GM18505 (cell line): ENCODE measurements around the gene VWA3B.

Experiments
- ATAC-seq: cut with Tn5 transposase; IDR thresholded peaks from one replicate; pipeline ENCODE4 v1.9.1; 2021; ENCODE audit not compliant: unreplicated experiment
- POLR2A ChIP-seq: IDR thresholded peaks from 4 replicates; pipeline ENCODE4 v1.6.1; 2011; ENCODE audit warnings: borderline replicate concordance; ENCODE audit not compliant: insufficient read depth, insufficient read length; ENCODE audit errors: extremely low read depth

The VWA3B gene

DNA sequence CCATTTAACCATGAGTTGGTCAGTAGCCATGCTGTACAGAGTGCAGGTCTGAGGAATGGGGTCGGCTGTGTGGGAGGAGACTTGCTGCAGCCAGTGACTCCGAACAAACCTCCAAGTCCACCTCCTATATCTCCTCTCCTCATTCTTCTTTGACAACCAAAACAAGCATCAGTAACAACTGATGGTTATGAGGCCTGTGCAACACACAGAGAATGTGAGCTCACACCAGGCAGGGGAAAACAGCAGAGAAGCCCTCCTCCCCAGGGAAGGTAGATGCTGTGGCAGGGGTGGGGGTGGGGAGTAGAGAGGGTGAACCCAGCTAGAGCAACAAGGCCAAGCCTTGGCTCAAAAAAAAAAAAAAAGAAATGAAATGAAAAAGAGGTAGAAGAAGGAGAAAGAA lies 247.0 kb downstream of the VWA3B start:
- no peak for TF ChIP-seq POLR2A
- no peak for ATAC-seq

DNA sequence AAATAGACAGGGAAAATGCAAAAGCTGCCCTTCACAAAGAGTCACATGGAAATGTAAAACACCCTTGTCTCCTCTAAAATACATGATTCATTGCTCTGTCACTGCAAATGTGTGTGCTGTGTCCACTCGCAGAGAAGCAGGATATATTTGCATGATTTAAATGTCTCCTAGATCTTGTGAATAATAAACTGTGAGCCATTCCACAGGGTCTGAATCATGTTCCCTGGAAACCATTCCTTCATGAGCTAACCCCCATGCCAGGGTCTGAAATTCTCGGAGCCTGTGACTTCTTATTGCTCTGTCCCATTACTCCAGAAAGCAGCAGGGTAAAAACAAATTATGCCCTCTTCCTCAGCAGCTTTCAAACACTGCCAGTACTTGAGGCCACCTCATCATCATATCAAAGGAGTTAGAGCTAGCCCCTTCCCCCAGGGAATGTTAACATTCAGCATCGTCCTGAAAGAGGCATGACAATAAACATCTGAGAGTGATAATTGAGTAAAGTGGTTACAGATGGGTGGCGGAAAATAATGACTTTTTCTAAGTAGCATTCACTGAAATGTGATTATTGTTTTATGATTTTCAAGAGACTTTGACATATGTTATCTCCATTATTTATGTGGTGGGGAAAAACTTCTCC lies 247.6 kb downstream of the VWA3B start:
- TF ChIP-seq POLR2A = no peak
- ATAC-seq = no peak

DNA sequence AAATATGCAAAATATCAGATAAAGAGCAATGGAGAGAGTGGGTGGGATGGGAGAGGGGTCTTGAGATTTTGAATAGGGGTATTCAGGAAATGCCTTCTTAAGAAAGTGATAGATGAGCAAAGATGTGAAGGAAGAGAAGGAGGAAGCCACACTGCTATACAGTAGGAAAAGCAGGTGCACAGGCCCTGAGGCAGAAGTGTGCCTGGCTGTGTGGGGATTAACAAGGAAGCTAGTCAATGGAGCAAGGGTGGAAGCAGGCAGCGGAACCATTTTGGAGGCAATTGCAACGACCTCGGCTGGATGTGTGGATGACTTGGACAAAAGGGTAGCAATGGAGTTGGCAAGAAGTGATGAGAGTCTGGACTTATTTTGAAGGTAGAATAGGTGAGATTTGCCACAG lies 248.3 kb downstream of the VWA3B start:
- no peak for TF ChIP-seq POLR2A
- ATAC-seq = no peak

DNA sequence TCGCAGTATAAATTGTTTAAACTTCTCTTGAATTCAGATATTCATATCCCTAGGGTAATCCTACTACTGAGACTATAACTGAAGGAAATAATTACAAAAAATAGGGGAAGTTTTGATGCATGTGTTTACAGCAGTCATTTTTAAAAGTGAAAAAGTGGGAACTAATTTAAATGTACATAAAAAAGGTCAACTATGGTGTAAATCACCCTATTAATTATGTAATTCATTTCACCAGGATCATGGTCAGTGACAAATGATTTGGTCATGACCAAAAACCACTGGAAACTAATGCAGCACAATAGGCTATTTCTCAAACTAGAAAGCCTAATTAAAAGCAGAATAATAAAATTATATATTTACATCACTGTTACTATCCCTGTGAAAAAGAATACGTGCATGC lies 254.3 kb downstream of the VWA3B start:
- TF ChIP-seq POLR2A = no peak
- no peak for ATAC-seq

DNA sequence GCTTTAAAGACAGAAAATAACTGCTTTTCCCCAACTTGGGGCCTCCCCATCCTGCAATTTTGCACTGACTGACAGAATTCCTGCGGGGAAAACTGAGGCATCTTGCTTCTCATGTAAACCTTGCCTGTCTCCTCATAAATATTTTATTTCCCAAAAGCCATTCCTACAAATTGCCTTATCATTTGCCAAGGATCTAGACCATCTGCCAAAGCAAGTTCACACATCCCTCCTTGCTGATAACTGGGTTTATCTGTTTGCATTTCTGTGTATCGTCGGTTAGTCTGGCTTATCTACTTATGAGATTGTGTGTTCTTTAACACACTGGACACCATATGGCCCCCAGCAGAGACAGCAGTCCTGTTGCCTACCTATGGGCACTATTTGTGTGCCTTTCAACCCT lies 256.3 kb downstream of the VWA3B start:
- TF ChIP-seq POLR2A = no peak

DNA sequence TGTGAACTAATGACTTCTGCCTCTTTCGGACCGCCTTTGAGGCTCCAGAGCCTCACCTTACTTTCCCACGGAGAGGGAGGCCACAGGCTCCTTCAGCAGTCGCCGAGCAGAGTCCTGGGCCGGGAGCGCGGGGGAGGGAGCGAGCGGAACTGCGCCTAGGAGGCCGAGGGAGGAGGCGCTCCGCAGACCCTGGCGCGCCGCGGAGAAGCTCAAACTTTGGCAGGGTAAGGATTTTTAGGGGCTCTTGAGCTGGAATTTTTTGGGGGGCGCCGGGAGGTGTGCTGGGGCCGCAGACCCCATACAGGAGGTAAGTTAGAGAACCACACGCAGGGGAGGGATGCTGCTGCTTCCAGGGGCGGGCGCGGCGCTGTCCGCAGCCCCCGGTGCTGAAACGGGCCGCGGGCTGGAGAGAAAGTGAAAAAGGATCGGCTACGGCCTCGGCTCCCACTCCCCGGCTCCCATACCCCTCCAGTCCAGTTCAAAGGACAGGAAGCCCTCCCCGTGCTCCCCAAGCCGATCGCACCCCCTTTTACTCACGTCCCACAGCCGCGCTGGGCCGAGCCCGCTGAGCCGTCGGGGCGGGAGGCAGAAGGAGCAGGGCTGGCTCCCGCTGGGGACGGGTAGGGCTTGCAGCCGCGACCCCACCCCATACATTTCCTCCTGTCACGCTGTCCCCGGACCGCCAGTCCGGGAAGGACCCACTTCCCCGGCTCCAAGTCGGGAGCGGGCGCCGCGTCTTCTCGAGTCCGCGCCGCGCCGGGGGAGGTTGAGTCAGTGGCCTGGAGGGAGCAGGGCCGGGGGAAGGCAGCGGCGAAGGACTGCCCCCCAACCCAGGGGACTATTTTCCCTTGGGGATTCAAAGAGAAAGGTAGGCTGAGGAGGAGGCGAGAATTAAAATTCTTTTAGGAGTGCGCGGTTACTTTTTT lies 259.6 kb downstream of the VWA3B start, which contains the start of gene CNGA3:
Gene CNGA3 (plus strand): TSS at position 146 of the 926 bp plus-strand sequence. CDS start 23,520 bp downstream, outside the sequence.
- no peak for TF ChIP-seq POLR2A
- no peak for ATAC-seq

More for the DNA sequence above, 256.3 kb downstream of the VWA3B start:
- no peak for ATAC-seq

DNA sequence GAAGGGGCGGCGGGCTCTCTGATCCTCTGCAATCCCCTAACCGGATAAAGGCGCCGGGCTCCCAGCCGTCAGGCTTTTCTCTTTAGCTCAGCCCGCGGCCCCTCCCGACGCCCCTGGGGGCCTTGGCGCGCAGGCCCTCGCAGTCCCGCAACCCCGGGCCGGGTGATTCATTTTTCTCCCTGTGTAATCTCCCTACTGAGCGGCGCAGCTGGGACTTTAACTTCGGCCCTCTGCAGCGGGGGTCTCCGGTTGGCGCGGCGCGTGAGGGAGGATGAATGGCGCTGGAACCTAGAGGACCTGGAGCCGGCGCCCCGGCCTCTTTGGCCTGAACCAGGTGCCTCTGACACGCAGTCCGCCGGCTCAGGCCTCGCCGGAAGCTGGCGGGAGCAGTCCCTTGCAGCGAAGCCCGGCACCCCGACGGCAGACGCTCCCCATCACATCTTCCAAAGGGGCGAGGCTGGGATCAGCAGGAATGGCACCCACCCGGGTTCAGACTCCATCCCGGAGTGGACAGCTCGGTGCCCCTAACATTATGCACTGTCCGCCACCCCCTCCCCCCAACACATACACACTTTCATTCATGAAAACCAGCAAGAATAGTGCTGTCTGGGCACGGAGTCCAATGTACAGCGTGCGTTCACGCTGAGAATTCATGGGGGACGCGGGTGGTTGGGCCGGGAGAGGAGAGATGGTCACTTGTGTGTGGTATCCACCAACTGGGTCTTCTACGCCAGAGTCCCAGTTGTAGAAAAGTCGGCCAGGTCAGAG lies 260.5 kb downstream of the VWA3B start:
- no peak for TF ChIP-seq POLR2A
- no peak for ATAC-seq

DNA sequence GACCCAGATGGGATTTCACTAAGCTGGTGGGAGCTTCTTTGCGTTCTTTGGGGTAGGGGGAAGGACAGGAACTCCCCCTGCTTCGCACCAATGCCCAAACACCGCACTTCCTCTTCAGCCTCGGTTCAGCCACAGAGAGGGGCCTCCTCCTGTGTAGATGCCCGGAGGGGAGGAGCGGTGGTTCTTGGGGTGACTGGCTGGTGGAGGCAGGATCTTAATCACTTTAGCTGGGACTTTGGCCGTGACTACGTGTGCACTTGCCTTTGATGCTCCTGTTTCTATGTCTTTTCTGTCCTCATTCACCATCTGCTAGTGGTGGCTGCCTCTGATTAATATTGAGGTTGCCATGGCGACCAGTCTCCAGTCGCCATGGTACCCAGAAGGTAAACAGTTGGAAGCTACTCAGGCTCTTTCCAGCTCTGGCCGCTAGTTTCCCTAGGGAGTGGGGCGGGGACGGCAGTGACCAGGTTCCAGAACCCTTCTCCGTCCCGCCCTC lies 261.1 kb downstream of the VWA3B start:
- no peak for TF ChIP-seq POLR2A
- no peak for ATAC-seq

DNA sequence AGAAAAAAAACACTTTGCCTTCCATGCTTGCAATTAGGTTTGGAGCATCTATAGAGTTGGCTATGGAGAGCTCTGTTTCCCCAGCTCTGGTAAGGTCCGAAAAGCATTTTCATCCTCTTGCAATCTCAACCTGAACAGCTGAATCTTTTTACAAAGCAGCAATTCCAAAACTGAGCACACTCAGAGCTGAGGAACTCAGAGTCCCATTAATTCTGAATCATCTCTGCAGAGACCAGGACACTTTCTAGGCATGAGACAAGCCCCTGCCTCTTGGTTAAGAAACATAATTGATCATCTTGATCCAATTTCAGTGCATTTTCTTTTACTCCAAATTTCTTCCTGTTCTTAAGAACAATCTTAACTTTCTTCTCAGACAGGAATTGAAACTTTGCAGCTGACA lies 263.4 kb downstream of the VWA3B start:
- TF ChIP-seq POLR2A = no peak
- ATAC-seq = no peak

DNA sequence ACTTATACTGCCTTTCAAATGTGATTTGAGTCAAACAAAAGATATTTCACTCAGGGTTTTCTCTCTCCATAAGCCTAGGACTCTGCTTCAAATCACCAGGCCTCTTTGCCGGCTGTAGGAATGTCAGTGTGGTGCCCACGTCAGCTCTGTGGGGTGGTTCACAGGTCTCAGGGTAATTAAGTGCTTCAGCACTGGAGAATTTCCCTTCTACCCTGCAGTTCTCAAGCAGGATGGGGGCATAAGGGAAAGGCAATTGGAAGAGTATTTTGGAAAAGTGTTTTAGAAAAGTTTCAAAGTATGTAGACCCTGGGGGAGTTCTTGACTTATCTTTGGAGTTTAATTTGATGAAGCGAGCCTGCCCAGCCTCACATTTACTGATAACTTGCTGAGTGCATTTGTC lies 268.9 kb downstream of the VWA3B start:
- TF ChIP-seq POLR2A = no peak
- ATAC-seq = no peak

DNA sequence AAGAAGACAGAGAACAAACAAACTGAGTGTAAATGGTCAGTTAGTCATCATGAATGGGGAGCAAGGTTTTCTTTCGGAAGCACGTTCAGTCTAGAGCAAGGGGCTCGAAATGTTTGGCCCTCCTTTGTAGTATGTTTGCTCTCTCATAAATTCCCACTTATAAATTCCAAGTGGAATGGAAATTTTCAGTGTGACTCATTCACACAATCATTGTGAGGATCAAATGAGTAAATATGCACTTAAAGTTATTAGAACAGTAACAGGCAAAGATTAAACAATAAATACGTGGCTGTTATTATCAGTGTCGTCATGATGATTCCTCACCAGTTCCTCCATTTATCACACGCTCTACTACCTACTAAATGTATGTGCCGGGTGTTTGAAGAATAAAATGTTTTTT lies 269.8 kb downstream of the VWA3B start:
- no peak for ATAC-seq
- TF ChIP-seq POLR2A = no peak

DNA sequence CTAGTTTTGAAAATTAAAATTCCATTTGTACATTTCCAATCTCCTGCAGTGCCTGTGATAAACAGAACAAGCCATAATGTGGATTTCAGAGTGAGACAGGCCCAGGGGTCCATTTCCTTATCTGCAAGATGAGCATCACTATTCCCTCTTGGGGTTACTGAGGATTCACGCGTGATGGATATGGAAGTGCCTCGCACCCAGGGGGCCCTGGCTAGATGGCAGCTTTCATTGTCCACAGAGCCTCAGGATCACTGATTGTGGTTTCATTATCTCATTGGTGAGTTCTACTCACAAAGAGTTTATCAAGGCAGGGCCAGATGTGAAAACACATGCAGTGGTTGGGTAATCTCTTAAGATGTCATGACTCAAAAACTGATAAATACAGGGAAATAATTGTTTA lies 270.9 kb downstream of the VWA3B start:
- ATAC-seq = no peak
- TF ChIP-seq POLR2A = no peak

DNA sequence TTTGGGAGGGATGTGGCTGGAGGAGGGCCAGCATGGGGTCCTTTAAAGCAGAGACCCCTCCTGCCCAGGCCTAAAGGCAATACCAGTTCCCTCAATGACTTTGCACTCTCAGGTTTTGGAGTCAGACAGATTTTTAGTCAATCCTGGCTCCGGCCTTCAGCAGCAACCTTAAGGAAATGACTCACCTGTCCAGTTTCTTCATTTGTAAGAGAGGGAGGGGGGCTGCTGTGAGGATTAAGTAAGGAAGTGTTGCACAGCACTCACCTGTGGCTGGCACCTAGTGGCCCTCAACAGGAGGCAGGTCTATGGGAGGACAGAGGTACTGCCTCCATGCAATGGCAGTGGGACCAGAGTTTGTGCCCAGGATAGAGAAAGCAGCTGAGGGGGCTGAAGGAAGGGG lies 273.0 kb downstream of the VWA3B start:
- no peak for TF ChIP-seq POLR2A
- ATAC-seq = no peak
